ENCODE measurements around the gene KRTAP5-10. TPM values are rescaled to one million over a fixed set of nuclear protein-coding genes. Genes with fewer than 3 reads are reported as not detected.

KRTAP5-10 gene
- total and polyA plus RNA-seq, 12 donors: not detected

DNA sequence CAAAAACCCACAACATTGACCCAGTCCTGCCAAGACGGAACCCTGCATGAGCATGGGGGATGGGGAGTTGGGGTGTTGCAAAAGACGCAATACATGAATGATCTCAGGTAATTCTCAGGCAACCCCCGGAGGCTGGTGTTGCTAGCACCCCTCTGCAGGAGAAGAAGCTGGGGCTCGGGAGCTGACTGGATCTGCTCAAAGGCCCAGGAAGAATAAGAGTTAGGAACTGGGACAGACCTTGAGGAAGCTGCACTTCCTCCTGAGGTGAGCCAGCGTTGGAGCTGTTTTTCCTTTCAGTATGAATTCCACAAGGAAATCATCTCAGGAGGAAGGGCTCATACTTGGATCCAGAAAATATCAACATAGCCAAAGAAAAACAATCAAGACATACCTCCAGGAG, 17.2 kb upstream of the KRTAP5-10 start, which contains the start of gene KRTAP5-9:
TSS of gene KRTAP5-9 (plus strand) at position 301 of the 400 bp plus-strand sequence. CDS start 238 bp downstream, outside the sequence.
- Histone ChIP-seq H3K27ac (no peak within 1 kb of the TSS), H3K4me1 (peaks cover 0 to 26% (median 0%) of the 10 kb centered on the region in 9 donors), H3K4me3 (no peak within 1 kb of the TSS), H3K27me3 (peaks cover 0 to 18% (median 3%) of the 10 kb centered on the region in 7 donors), H3K36me3 (no peaks in the 10 kb centered on the region), H3K9me3 (no peaks in the 10 kb centered on the region)
- DNase-seq: no peak
- 54 to 67% methylated on average over 5 of the region's 5 CpGs for WGBS, 2 donors
- intact Hi-C loops (cut with DNase I): no loop called here
- ATAC-seq: peak in 1 of 8 donors; percentile 35
- TF ChIP-seq, protein P1, sequence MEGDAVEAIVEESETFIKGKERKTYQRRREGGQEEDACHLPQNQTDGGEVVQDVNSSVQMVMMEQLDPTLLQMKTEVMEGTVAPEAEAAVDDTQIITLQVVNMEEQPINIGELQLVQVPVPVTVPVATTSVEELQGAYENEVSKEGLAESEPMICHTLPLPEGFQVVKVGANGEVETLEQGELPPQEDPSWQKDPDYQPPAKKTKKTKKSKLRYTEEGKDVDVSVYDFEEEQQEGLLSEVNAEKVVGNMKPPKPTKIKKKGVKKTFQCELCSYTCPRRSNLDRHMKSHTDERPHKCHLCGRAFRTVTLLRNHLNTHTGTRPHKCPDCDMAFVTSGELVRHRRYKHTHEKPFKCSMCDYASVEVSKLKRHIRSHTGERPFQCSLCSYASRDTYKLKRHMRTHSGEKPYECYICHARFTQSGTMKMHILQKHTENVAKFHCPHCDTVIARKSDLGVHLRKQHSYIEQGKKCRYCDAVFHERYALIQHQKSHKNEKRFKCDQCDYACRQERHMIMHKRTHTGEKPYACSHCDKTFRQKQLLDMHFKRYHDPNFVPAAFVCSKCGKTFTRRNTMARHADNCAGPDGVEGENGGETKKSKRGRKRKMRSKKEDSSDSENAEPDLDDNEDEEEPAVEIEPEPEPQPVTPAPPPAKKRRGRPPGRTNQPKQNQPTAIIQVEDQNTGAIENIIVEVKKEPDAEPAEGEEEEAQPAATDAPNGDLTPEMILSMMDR (IDR thresholded peaks at IDR 0.05): no peak

GRCh38 chr11:71548716-71549151, 16.6 kb upstream of the KRTAP5-10 start:
- no peak for ATAC-seq
- H3K36me3 ChIP-seq: no peaks in the 10 kb centered on the region
- H3K9me3 ChIP-seq: no peaks in the 10 kb centered on the region
- H3K4me3 ChIP-seq: no peak overlapping the region
- DNase-seq: no peak
- no peak overlapping the region for H3K27ac ChIP-seq
- H3K4me1 ChIP-seq: peaks cover 0 to 26% (median 0%) of the 10 kb centered on the region in 9 donors
- TF ChIP-seq, protein P1 (IDR thresholded peaks at IDR 0.05): no peak
- 41 to 45% methylated on average over 5 of the region's 5 CpGs for WGBS, 2 donors
- intact Hi-C loops (cut with DNase I): no loop called here
- peaks cover 0 to 18% (median 3%) of the 10 kb centered on the region in 7 donors for H3K27me3 ChIP-seq

DNA sequence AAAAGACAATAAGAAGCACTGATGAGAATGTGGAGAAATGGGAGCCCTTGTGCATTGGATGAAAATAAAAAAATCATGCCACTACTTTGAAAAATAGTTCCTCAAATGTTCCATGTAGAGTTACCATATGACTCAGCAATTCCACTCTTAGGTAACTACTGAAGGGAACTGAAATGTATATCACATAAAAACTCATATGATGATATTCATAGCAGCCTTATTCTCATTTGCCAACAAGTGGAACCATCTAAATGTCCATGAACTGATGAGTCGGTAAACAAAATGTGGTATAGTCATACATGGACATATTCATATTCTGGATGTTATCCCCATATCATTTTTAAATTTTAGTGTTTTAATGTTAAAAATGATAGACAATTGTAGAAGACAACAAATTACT, 13.7 kb upstream of the KRTAP5-10 start:
- H3K36me3 ChIP-seq: no peaks in the 10 kb centered on the region
- intact Hi-C loops (cut with DNase I): no loop called here

GRCh38 chr11:71554996-71555395, 10.4 kb upstream of the KRTAP5-10 start:
- H3K27ac ChIP-seq: no peak overlapping the region
- peaks cover 0 to 4% (median 0%) of the 10 kb centered on the region in 7 donors for H3K27me3 ChIP-seq
- TF ChIP-seq, protein P1 (IDR thresholded peaks at IDR 0.05): no peak
- intact Hi-C loops (cut with DNase I): no loop called here
- H3K36me3 ChIP-seq: no peaks in the 10 kb centered on the region
- H3K4me3 ChIP-seq: no peak overlapping the region
- DNase-seq (no peak), ATAC-seq (no peak)
- 82 to 85% methylated on average over 6 of the region's 6 CpGs for WGBS, 2 donors
- H3K4me1 ChIP-seq: peaks cover 0 to 3% (median 0%) of the 10 kb centered on the region in 9 donors
- H3K9me3 ChIP-seq: no peaks in the 10 kb centered on the region

More for the DNA sequence above, 13.7 kb upstream of the KRTAP5-10 start:
- DNase-seq (no peak), ATAC-seq (no peak)
- 95 to 100% methylated on average over 1 of the region's 1 CpG for WGBS, 2 donors
- no peak overlapping the region for H3K27ac ChIP-seq
- TF ChIP-seq, protein P1 (IDR thresholded peaks at IDR 0.05): no peak
- no peaks in the 10 kb centered on the region for H3K9me3 ChIP-seq
- H3K4me1 ChIP-seq: peaks cover 0 to 26% (median 0%) of the 10 kb centered on the region in 9 donors
- H3K4me3 ChIP-seq: no peak overlapping the region
- H3K27me3 ChIP-seq: peaks cover 0 to 14% (median 3%) of the 10 kb centered on the region in 7 donors
